Activated T-cell treated with anti-CD3 and anti-CD28 coated beads for 4 hours (primary cell): ENCODE data around the gene ACSM6.
"Not testable (repeated sequence)": the region's sequence is repeated elsewhere in the genome, so short reads cannot be mapped to it uniquely, and the experiment has no call there.

Experiments used
- DNase-seq: peaks from one replicate; pipeline ENCODE4 v3.0.0-alpha.2; 2020

The ACSM6 gene

GRCh38 chr10:95193944-95194343, at the start of gene ACSM6:
TSS of gene ACSM6 (plus strand) at chr10:95194238. CDS start at chr10:95194486, 248 bp downstream.
- DNase-seq = no peak

- DNase-seq = no peak
Observed at GRCh38 chr10:95168694-95169093, 25.3 kb upstream of the ACSM6 start.

GRCh38 chr10:95169522-95169921, 24.5 kb upstream of the ACSM6 start:
- no peak for DNase-seq

GRCh38 chr10:95170790-95171189, 23.2 kb upstream of the ACSM6 start:
- DNase-seq = no peak

GRCh38 chr10:95171336-95171735, 22.7 kb upstream of the ACSM6 start:
- DNase-seq = no peak

GRCh38 chr10:95172851-95173250, 21.2 kb upstream of the ACSM6 start:
- no peak for DNase-seq

- DNase-seq = no peak
Observed at GRCh38 chr10:95176101-95176500, 17.9 kb upstream of the ACSM6 start.

- DNase-seq = no peak
Observed at GRCh38 chr10:95177429-95177828, 16.6 kb upstream of the ACSM6 start.

GRCh38 chr10:95178266-95178665, 15.8 kb upstream of the ACSM6 start:
- DNase-seq = no peak

- DNase-seq = no peak
Observed at GRCh38 chr10:95178797-95179196, 15.2 kb upstream of the ACSM6 start.

GRCh38 chr10:95181726-95182125, 12.3 kb upstream of the ACSM6 start:
- DNase-seq = no peak

- DNase-seq = peak; percentile 43
Observed at GRCh38 chr10:95183271-95184230, 10.5 kb upstream of the ACSM6 start.

GRCh38 chr10:95187617-95188016, 6.4 kb upstream of the ACSM6 start:
- DNase-seq = no peak

- DNase-seq = no peak
Observed at GRCh38 chr10:95188593-95188992, 5.4 kb upstream of the ACSM6 start.

- DNase-seq = no peak
Observed at GRCh38 chr10:95196046-95196445, 2.0 kb downstream of the ACSM6 start.

GRCh38 chr10:95201736-95202135, 7.7 kb downstream of the ACSM6 start:
- no peak for DNase-seq

GRCh38 chr10:95202865-95203264, 8.8 kb downstream of the ACSM6 start:
- DNase-seq = not testable (repeated sequence)

GRCh38 chr10:95208702-95209391, 14.8 kb downstream of the ACSM6 start:
- DNase-seq = no peak

- DNase-seq = no peak
Observed at GRCh38 chr10:95209509-95210127, 15.6 kb downstream of the ACSM6 start.

GRCh38 chr10:95211606-95212279, 17.7 kb downstream of the ACSM6 start:
- no peak for DNase-seq

GRCh38 chr10:95214369-95214768, 20.3 kb downstream of the ACSM6 start:
- no peak for DNase-seq

- DNase-seq = no peak
Observed at GRCh38 chr10:95214793-95215192, 20.8 kb downstream of the ACSM6 start.

GRCh38 chr10:95217476-95217875, 23.4 kb downstream of the ACSM6 start:
- no peak for DNase-seq
